ENCODE data around the gene PDE1C.

PDE1C gene

GRCh38 chr7:31751726-31752125 is 318.5 kb downstream of the PDE1C start:
- Histone ChIP-seq H3K4me3 (ENCODE audit: low read depth in 1 of 2, low read length in 2 of 2) (no peak overlapping the region), H3K9me3 (ENCODE audit: control insufficient read depth in 1 of 2, low read length in 2 of 2) (no peaks in the 10 kb centered on the region), H3K27me3 (ENCODE audit: control insufficient read depth in 1 of 2, insufficient read depth in 2 of 2, low read length in 2 of 2) (no peaks in the 10 kb centered on the region), H3K4me1 (ENCODE audit: control insufficient read depth in 1 of 2, insufficient read depth in 2 of 2, low read length in 2 of 2) (peaks cover 0 to 3% of the 10 kb centered on the region in 2 donors), H3K36me3 (ENCODE audit: control insufficient read depth in 1 of 2, insufficient read depth in 2 of 2, low read length in 2 of 2) (no peaks in the 10 kb centered on the region), H3K9ac (ENCODE audit: low read depth in 1 of 2, low read length in 2 of 2) (no peak overlapping the region), H3K27ac (ENCODE audit: low read depth, low read length) (no peak overlapping the region)

GRCh38 chr7:31748084-31748483 is 322.1 kb downstream of the PDE1C start:
- no peak overlapping the region for H3K27ac ChIP-seq (ENCODE audit: low read depth, low read length)
- no peaks in the 10 kb centered on the region for H3K36me3 ChIP-seq (ENCODE audit: control insufficient read depth in 1 of 2, insufficient read depth in 2 of 2, low read length in 2 of 2)

GRCh38 chr7:31747553-31747952 is 322.7 kb downstream of the PDE1C start:
- Histone ChIP-seq H3K9ac (ENCODE audit: low read depth in 1 of 2, low read length in 2 of 2) (no peak overlapping the region), H3K36me3 (ENCODE audit: control insufficient read depth in 1 of 2, insufficient read depth in 2 of 2, low read length in 2 of 2) (no peaks in the 10 kb centered on the region), H3K27ac (ENCODE audit: low read depth, low read length) (no peak overlapping the region), H3K9me3 (ENCODE audit: control insufficient read depth in 1 of 2, low read length in 2 of 2) (no peaks in the 10 kb centered on the region), H3K4me3 (ENCODE audit: low read depth in 1 of 2, low read length in 2 of 2) (no peak overlapping the region), H3K4me1 (ENCODE audit: control insufficient read depth in 1 of 2, insufficient read depth in 2 of 2, low read length in 2 of 2) (peaks cover 0 to 3% of the 10 kb centered on the region in 2 donors), H3K27me3 (ENCODE audit: control insufficient read depth in 1 of 2, insufficient read depth in 2 of 2, low read length in 2 of 2) (no peaks in the 10 kb centered on the region)

More at GRCh38 chr7:31748084-31748483, 322.1 kb downstream of the PDE1C start:
- Histone ChIP-seq H3K4me3 (ENCODE audit: low read depth in 1 of 2, low read length in 2 of 2) (no peak overlapping the region), H3K4me1 (ENCODE audit: control insufficient read depth in 1 of 2, insufficient read depth in 2 of 2, low read length in 2 of 2) (peaks cover 0 to 3% of the 10 kb centered on the region in 2 donors), H3K9ac (ENCODE audit: low read depth in 1 of 2, low read length in 2 of 2) (no peak overlapping the region), H3K27me3 (ENCODE audit: control insufficient read depth in 1 of 2, insufficient read depth in 2 of 2, low read length in 2 of 2) (no peaks in the 10 kb centered on the region), H3K9me3 (ENCODE audit: control insufficient read depth in 1 of 2, low read length in 2 of 2) (no peaks in the 10 kb centered on the region)

- H3K27me3 ChIP-seq (ENCODE audit: control insufficient read depth in 1 of 2, insufficient read depth in 2 of 2, low read length in 2 of 2): no peaks in the 10 kb centered on the region
- no peaks in the 10 kb centered on the region for H3K36me3 ChIP-seq (ENCODE audit: control insufficient read depth in 1 of 2, insufficient read depth in 2 of 2, low read length in 2 of 2)
- H3K4me1 ChIP-seq (ENCODE audit: control insufficient read depth in 1 of 2, insufficient read depth in 2 of 2, low read length in 2 of 2): no peaks in the 10 kb centered on the region
- H3K27ac ChIP-seq (ENCODE audit: low read depth, low read length): no peak overlapping the region
- no peaks in the 10 kb centered on the region for H3K9me3 ChIP-seq (ENCODE audit: control insufficient read depth in 1 of 2, low read length in 2 of 2)
- no peak overlapping the region for H3K9ac ChIP-seq (ENCODE audit: low read depth in 1 of 2, low read length in 2 of 2)
- no peak overlapping the region for H3K4me3 ChIP-seq (ENCODE audit: low read depth in 1 of 2, low read length in 2 of 2)
Observed at GRCh38 chr7:31744294-31744874, 325.8 kb downstream of the PDE1C start.

- Histone ChIP-seq H3K9ac (ENCODE audit: low read depth in 1 of 2, low read length in 2 of 2) (no peak overlapping the region), H3K4me1 (ENCODE audit: control insufficient read depth in 1 of 2, insufficient read depth in 2 of 2, low read length in 2 of 2) (no peaks in the 10 kb centered on the region), H3K4me3 (ENCODE audit: low read depth in 1 of 2, low read length in 2 of 2) (no peak overlapping the region), H3K27me3 (ENCODE audit: control insufficient read depth in 1 of 2, insufficient read depth in 2 of 2, low read length in 2 of 2) (no peaks in the 10 kb centered on the region), H3K9me3 (ENCODE audit: control insufficient read depth in 1 of 2, low read length in 2 of 2) (no peaks in the 10 kb centered on the region), H3K27ac (ENCODE audit: low read depth, low read length) (no peak overlapping the region), H3K36me3 (ENCODE audit: control insufficient read depth in 1 of 2, insufficient read depth in 2 of 2, low read length in 2 of 2) (no peaks in the 10 kb centered on the region)
Observed at GRCh38 chr7:31741852-31742251, 328.4 kb downstream of the PDE1C start.

GRCh38 chr7:31735991-31736982 is 333.9 kb downstream of the PDE1C start:
- no peak overlapping the region for H3K4me3 ChIP-seq (ENCODE audit: low read depth in 1 of 2, low read length in 2 of 2)
- H3K9me3 ChIP-seq (ENCODE audit: control insufficient read depth in 1 of 2, low read length in 2 of 2): no peaks in the 10 kb centered on the region
- H3K27me3 ChIP-seq (ENCODE audit: control insufficient read depth in 1 of 2, insufficient read depth in 2 of 2, low read length in 2 of 2): no peaks in the 10 kb centered on the region
- H3K36me3 ChIP-seq (ENCODE audit: control insufficient read depth in 1 of 2, insufficient read depth in 2 of 2, low read length in 2 of 2): no peaks in the 10 kb centered on the region
- no peak overlapping the region for H3K9ac ChIP-seq (ENCODE audit: low read depth in 1 of 2, low read length in 2 of 2)
- H3K27ac ChIP-seq (ENCODE audit: low read depth, low read length): no peak overlapping the region
- no peaks in the 10 kb centered on the region for H3K4me1 ChIP-seq (ENCODE audit: control insufficient read depth in 1 of 2, insufficient read depth in 2 of 2, low read length in 2 of 2)

- Histone ChIP-seq H3K9ac (ENCODE audit: low read depth in 1 of 2, low read length in 2 of 2) (no peak overlapping the region), H3K9me3 (ENCODE audit: control insufficient read depth in 1 of 2, low read length in 2 of 2) (no peaks in the 10 kb centered on the region), H3K4me1 (ENCODE audit: control insufficient read depth in 1 of 2, insufficient read depth in 2 of 2, low read length in 2 of 2) (no peaks in the 10 kb centered on the region), H3K4me3 (ENCODE audit: low read depth in 1 of 2, low read length in 2 of 2) (no peak overlapping the region), H3K27me3 (ENCODE audit: control insufficient read depth in 1 of 2, insufficient read depth in 2 of 2, low read length in 2 of 2) (no peaks in the 10 kb centered on the region), H3K36me3 (ENCODE audit: control insufficient read depth in 1 of 2, insufficient read depth in 2 of 2, low read length in 2 of 2) (no peaks in the 10 kb centered on the region), H3K27ac (ENCODE audit: low read depth, low read length) (no peak overlapping the region)
Observed at GRCh38 chr7:31734456-31734855, 335.8 kb downstream of the PDE1C start.

GRCh38 chr7:31729195-31729804 is 340.9 kb downstream of the PDE1C start:
- no peak overlapping the region for H3K9ac ChIP-seq (ENCODE audit: low read depth in 1 of 2, low read length in 2 of 2)
- H3K4me3 ChIP-seq (ENCODE audit: low read depth in 1 of 2, low read length in 2 of 2): no peak overlapping the region
- no peaks in the 10 kb centered on the region for H3K27me3 ChIP-seq (ENCODE audit: control insufficient read depth in 1 of 2, insufficient read depth in 2 of 2, low read length in 2 of 2)
- no peaks in the 10 kb centered on the region for H3K36me3 ChIP-seq (ENCODE audit: control insufficient read depth in 1 of 2, insufficient read depth in 2 of 2, low read length in 2 of 2)
- H3K9me3 ChIP-seq (ENCODE audit: control insufficient read depth in 1 of 2, low read length in 2 of 2): no peaks in the 10 kb centered on the region
- no peaks in the 10 kb centered on the region for H3K4me1 ChIP-seq (ENCODE audit: control insufficient read depth in 1 of 2, insufficient read depth in 2 of 2, low read length in 2 of 2)
- H3K27ac ChIP-seq (ENCODE audit: low read depth, low read length): no peak overlapping the region

GRCh38 chr7:31724696-31725095 is 345.5 kb downstream of the PDE1C start:
- Histone ChIP-seq H3K27ac (ENCODE audit: low read depth, low read length) (no peak overlapping the region), H3K9ac (ENCODE audit: low read depth in 1 of 2, low read length in 2 of 2) (no peak overlapping the region), H3K4me1 (ENCODE audit: control insufficient read depth in 1 of 2, insufficient read depth in 2 of 2, low read length in 2 of 2) (no peaks in the 10 kb centered on the region), H3K4me3 (ENCODE audit: low read depth in 1 of 2, low read length in 2 of 2) (no peak overlapping the region), H3K36me3 (ENCODE audit: control insufficient read depth in 1 of 2, insufficient read depth in 2 of 2, low read length in 2 of 2) (no peaks in the 10 kb centered on the region), H3K27me3 (ENCODE audit: control insufficient read depth in 1 of 2, insufficient read depth in 2 of 2, low read length in 2 of 2) (no peaks in the 10 kb centered on the region), H3K9me3 (ENCODE audit: control insufficient read depth in 1 of 2, low read length in 2 of 2) (no peaks in the 10 kb centered on the region)

GRCh38 chr7:31720366-31720765 is 349.8 kb downstream of the PDE1C start:
- Histone ChIP-seq H3K9me3 (ENCODE audit: control insufficient read depth in 1 of 2, low read length in 2 of 2) (no peaks in the 10 kb centered on the region), H3K4me1 (ENCODE audit: control insufficient read depth in 1 of 2, insufficient read depth in 2 of 2, low read length in 2 of 2) (no peaks in the 10 kb centered on the region)

More at GRCh38 chr7:31720366-31720765, 349.8 kb downstream of the PDE1C start:
- no peaks in the 10 kb centered on the region for H3K36me3 ChIP-seq (ENCODE audit: control insufficient read depth in 1 of 2, insufficient read depth in 2 of 2, low read length in 2 of 2)
- no peak overlapping the region for H3K9ac ChIP-seq (ENCODE audit: low read depth in 1 of 2, low read length in 2 of 2)
- H3K27me3 ChIP-seq (ENCODE audit: control insufficient read depth in 1 of 2, insufficient read depth in 2 of 2, low read length in 2 of 2): no peaks in the 10 kb centered on the region
- no peak overlapping the region for H3K27ac ChIP-seq (ENCODE audit: low read depth, low read length)
- no peak overlapping the region for H3K4me3 ChIP-seq (ENCODE audit: low read depth in 1 of 2, low read length in 2 of 2)

All from duodenal mucosa (tissue), 2 donors.